ENCODE measurements around the gene TUSC2. TPM values are rescaled to one million over a fixed set of nuclear protein-coding genes. Genes with fewer than 3 reads are reported as not detected.

The TUSC2 gene
- total and polyA plus RNA-seq, 2 experiments from 2014 or later = 41.6 to 71.0 TPM

DNA sequence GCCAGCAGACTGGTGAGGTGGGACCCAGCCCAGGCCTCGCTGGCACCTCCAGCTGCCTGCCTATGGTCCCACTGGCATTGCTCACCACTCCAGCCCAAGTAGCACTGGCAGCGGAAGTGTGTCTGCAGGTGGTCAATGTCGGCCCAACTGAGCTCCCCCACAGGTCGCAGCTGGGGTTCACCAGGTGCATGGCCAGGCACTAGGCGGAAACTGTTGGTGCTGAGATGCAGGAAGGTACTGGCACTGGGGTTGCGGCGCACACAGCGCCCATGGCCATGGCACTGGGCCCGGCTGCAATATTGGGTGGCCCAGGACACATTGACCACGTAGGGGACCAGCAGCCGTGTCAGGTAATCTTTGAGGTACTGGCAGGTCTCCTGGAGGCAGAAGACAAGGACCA, 9.9 kb downstream of the TUSC2 start (continued):
- TF ChIP-seq, protein P1, sequence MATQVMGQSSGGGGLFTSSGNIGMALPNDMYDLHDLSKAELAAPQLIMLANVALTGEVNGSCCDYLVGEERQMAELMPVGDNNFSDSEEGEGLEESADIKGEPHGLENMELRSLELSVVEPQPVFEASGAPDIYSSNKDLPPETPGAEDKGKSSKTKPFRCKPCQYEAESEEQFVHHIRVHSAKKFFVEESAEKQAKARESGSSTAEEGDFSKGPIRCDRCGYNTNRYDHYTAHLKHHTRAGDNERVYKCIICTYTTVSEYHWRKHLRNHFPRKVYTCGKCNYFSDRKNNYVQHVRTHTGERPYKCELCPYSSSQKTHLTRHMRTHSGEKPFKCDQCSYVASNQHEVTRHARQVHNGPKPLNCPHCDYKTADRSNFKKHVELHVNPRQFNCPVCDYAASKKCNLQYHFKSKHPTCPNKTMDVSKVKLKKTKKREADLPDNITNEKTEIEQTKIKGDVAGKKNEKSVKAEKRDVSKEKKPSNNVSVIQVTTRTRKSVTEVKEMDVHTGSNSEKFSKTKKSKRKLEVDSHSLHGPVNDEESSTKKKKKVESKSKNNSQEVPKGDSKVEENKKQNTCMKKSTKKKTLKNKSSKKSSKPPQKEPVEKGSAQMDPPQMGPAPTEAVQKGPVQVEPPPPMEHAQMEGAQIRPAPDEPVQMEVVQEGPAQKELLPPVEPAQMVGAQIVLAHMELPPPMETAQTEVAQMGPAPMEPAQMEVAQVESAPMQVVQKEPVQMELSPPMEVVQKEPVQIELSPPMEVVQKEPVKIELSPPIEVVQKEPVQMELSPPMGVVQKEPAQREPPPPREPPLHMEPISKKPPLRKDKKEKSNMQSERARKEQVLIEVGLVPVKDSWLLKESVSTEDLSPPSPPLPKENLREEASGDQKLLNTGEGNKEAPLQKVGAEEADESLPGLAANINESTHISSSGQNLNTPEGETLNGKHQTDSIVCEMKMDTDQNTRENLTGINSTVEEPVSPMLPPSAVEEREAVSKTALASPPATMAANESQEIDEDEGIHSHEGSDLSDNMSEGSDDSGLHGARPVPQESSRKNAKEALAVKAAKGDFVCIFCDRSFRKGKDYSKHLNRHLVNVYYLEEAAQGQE (IDR thresholded peaks at IDR 0.05; ENCODE audit: unreplicated experiment) = no peak
- TF ChIP-seq ZNF114 (CRISPR knock-in tag; IDR thresholded peaks at IDR 0.05) (no peak), STAT1 (IDR thresholded peaks at IDR 0.05; ENCODE audit: unreplicated experiment) (no peak), CREB1 (CRISPR knock-in tag; IDR thresholded peaks at IDR 0.05; ENCODE audit: low read depth) (no peak), POLR2AphosphoS5 (IDR thresholded peaks at IDR 0.05; ENCODE audit: low read depth) (no peak), JUNB (IDR thresholded peaks at IDR 0.05; ENCODE audit: unreplicated experiment) (no peak), EZH2 (IDR thresholded peaks at IDR 0.05; ENCODE audit: low read depth, unreplicated experiment) (no peak)
- TF ChIP-seq, protein P2, sequence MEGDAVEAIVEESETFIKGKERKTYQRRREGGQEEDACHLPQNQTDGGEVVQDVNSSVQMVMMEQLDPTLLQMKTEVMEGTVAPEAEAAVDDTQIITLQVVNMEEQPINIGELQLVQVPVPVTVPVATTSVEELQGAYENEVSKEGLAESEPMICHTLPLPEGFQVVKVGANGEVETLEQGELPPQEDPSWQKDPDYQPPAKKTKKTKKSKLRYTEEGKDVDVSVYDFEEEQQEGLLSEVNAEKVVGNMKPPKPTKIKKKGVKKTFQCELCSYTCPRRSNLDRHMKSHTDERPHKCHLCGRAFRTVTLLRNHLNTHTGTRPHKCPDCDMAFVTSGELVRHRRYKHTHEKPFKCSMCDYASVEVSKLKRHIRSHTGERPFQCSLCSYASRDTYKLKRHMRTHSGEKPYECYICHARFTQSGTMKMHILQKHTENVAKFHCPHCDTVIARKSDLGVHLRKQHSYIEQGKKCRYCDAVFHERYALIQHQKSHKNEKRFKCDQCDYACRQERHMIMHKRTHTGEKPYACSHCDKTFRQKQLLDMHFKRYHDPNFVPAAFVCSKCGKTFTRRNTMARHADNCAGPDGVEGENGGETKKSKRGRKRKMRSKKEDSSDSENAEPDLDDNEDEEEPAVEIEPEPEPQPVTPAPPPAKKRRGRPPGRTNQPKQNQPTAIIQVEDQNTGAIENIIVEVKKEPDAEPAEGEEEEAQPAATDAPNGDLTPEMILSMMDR (conservative IDR thresholded peaks at IDR 0.05; ENCODE audit: low read depth in 2 of 2) = no peak

DNA sequence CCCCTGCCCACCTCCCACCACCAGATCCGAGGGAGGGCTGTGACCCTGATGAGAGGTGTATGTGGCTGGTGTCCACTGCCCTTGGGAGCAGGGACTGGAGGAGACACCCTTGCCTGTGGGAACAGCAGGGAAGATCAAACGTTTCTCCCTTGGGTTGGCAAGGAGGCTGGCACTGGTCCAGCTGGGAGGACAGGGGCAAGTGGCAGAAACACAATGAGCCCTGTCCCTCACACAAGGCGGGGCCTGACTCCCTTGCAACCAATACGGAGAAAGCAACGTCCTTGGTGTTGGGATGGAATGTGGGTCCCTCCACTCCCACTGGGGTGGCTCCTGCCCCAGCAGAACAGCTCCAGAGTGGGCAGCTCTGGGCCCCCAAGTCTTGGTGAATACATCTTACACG, 10.7 kb downstream of the TUSC2 start:
- DNase-seq (ENCODE audit: low spot score) (no peak), ATAC-seq (no peak)
- H3K27ac Mint-ChIP-seq = no peak overlapping the region
- Histone ChIP-seq H3K36me3 (ENCODE audit: insufficient read depth) (peaks cover 8% of the 10 kb centered on the region), H3K4me1 (ENCODE audit: insufficient read depth) (peaks cover 6% of the 10 kb centered on the region; the same call in 1 of the 2 replicates), H3K9me2 (ENCODE audit: insufficient read depth) (no peaks in the 10 kb centered on the region), H4K20me1 (replicated peaks; ENCODE audit: insufficient read depth) (peaks cover 5% of the 10 kb centered on the region; the same call in 1 of the 2 replicates), H3K27me3 (ENCODE audit: insufficient read depth) (no peaks in the 10 kb centered on the region), H3F3A (replicated peaks; ENCODE audit: low read depth) (peaks cover 14% of the 10 kb centered on the region; the same call in 1 of the 2 replicates), H3K4me3 (no peak overlapping the region), H3K79me2 (replicated peaks; ENCODE audit: insufficient read depth) (peaks cover 26% of the 10 kb centered on the region), H3K4me2 (no peak overlapping the region), H2AFZ (no peak overlapping the region), H3K27ac (ENCODE audit: low read depth) (no peak overlapping the region)
- H3K4me3 Mint-ChIP-seq = no peak overlapping the region
- H3K9me3 Mint-ChIP-seq = peaks cover 14% of the 10 kb centered on the region
- H3K4me1 Mint-ChIP-seq = peaks cover 20% of the 10 kb centered on the region
- peaks cover 65% of the 10 kb centered on the region for H3K36me3 Mint-ChIP-seq (ENCODE audit: low read depth)
- peaks cover 5% of the 10 kb centered on the region for H3K27me3 Mint-ChIP-seq (ENCODE audit: insufficient read depth, low read depth, poor library complexity)
- TF ChIP-seq CREB1 (CRISPR knock-in tag; IDR thresholded peaks at IDR 0.05; ENCODE audit: low read depth) (no peak), ZNF114 (CRISPR knock-in tag; IDR thresholded peaks at IDR 0.05) (no peak), EZH2 (IDR thresholded peaks at IDR 0.05; ENCODE audit: low read depth, unreplicated experiment) (no peak), POLR2AphosphoS5 (IDR thresholded peaks at IDR 0.05; ENCODE audit: low read depth) (no peak), STAT1 (IDR thresholded peaks at IDR 0.05; ENCODE audit: unreplicated experiment) (no peak), ZNF331 (CRISPR knock-in tag; IDR thresholded peaks at IDR 0.05; ENCODE audit: low read depth) (no peak), NANOG (IDR thresholded peaks at IDR 0.05; ENCODE audit: borderline replicate concordance) (no peak)
- TF ChIP-seq, protein P3, sequence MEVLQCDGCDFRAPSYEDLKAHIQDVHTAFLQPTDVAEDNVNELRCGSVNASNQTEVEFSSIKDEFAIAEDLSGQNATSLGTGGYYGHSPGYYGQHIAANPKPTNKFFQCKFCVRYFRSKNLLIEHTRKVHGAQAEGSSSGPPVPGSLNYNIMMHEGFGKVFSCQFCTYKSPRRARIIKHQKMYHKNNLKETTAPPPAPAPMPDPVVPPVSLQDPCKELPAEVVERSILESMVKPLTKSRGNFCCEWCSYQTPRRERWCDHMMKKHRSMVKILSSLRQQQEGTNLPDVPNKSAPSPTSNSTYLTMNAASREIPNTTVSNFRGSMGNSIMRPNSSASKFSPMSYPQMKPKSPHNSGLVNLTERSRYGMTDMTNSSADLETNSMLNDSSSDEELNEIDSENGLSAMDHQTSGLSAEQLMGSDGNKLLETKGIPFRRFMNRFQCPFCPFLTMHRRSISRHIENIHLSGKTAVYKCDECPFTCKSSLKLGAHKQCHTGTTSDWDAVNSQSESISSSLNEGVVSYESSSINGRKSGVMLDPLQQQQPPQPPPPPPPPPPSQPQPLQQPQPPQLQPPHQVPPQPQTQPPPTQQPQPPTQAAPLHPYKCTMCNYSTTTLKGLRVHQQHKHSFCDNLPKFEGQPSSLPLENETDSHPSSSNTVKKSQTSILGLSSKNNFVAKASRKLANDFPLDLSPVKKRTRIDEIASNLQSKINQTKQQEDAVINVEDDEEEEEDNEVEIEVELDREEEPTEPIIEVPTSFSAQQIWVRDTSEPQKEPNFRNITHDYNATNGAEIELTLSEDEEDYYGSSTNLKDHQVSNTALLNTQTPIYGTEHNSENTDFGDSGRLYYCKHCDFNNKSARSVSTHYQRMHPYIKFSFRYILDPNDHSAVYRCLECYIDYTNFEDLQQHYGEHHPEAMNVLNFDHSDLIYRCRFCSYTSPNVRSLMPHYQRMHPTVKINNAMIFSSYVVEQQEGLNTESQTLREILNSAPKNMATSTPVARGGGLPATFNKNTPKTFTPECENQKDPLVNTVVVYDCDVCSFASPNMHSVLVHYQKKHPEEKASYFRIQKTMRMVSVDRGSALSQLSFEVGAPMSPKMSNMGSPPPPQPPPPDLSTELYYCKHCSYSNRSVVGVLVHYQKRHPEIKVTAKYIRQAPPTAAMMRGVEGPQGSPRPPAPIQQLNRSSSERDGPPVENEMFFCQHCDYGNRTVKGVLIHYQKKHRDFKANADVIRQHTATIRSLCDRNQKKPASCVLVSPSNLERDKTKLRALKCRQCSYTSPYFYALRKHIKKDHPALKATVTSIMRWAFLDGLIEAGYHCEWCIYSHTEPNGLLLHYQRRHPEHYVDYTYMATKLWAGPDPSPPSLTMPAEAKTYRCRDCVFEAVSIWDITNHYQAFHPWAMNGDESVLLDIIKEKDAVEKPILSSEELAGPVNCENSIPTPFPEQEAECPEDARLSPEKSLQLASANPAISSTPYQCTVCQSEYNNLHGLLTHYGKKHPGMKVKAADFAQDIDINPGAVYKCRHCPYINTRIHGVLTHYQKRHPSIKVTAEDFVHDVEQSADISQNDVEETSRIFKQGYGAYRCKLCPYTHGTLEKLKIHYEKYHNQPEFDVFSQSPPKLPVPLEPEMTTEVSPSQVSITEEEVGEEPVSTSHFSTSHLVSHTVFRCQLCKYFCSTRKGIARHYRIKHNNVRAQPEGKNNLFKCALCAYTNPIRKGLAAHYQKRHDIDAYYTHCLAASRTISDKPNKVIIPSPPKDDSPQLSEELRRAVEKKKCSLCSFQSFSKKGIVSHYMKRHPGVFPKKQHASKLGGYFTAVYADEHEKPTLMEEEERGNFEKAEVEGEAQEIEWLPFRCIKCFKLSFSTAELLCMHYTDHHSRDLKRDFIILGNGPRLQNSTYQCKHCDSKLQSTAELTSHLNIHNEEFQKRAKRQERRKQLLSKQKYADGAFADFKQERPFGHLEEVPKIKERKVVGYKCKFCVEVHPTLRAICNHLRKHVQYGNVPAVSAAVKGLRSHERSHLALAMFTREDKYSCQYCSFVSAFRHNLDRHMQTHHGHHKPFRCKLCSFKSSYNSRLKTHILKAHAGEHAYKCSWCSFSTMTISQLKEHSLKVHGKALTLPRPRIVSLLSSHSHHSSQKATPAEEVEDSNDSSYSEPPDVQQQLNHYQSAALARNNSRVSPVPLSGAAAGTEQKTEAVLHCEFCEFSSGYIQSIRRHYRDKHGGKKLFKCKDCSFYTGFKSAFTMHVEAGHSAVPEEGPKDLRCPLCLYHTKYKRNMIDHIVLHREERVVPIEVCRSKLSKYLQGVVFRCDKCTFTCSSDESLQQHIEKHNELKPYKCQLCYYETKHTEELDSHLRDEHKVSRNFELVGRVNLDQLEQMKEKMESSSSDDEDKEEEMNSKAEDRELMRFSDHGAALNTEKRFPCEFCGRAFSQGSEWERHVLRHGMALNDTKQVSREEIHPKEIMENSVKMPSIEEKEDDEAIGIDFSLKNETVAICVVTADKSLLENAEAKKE (CRISPR knock-in tag; IDR thresholded peaks at IDR 0.05) = no peak
- TF ChIP-seq, protein P2 (conservative IDR thresholded peaks at IDR 0.05; ENCODE audit: low read depth in 2 of 2) = no peak

Data from GM23338 (cell line).